ENCODE data around the gene SOX14. TPM values are rescaled to one million over a fixed set of nuclear protein-coding genes. Genes with fewer than 3 reads are reported as not detected.

SOX14 gene
- total and polyA plus RNA-seq, 2 experiments from 2014 or later = 0.39 TPM; not detected in 1

DNA sequence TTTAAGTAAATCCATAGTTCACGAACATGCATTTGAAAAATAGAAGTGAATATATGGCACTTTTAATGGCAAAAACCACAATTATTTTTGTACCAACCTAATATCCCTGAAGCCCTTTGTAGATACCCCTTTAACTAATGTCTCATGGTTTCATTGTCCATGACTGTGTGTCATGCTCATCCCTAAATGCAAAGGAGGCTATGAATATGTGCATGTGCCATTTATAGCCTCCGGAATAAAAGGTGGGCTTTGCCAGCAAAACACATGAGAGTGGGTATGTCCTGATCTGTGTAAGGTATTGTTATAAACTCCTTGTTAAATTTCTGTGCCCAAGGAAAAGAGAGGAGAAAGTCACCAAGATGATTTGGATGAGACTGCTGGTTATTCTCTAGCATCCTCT is 20.5 kb upstream of the SOX14 start:
- no peak overlapping the region for H3K27ac ChIP-seq (ENCODE audit: low read depth)
- H3K4me3 Mint-ChIP-seq = no peak overlapping the region
- H3K27me3 Mint-ChIP-seq (ENCODE audit: insufficient read depth, low read depth, poor library complexity) = peaks cover 2% of the 10 kb centered on the region

More for the DNA sequence above, 20.5 kb upstream of the SOX14 start:
- no peaks in the 10 kb centered on the region for H3K36me3 ChIP-seq (ENCODE audit: insufficient read depth)
- Mint-ChIP-seq H3K4me1 (peaks cover 11% of the 10 kb centered on the region), H3K9me3 (no peaks in the 10 kb centered on the region), H3K27ac (no peak overlapping the region), H3K36me3 (ENCODE audit: low read depth) (no peaks in the 10 kb centered on the region)
- no peaks in the 10 kb centered on the region for H3F3A ChIP-seq (replicated peaks; ENCODE audit: low read depth)
- no peaks in the 10 kb centered on the region for H3K79me2 ChIP-seq (replicated peaks; ENCODE audit: insufficient read depth)
- H3K27me3 ChIP-seq (ENCODE audit: insufficient read depth) = no peaks in the 10 kb centered on the region
- DNase-seq (ENCODE audit: low spot score) = no peak
- 0 out of 2 replicates have a peak, but pooled peaks cover 3% of the 10 kb centered on the region for H3K9me2 ChIP-seq (ENCODE audit: insufficient read depth)
- H4K20me1 ChIP-seq (replicated peaks; ENCODE audit: insufficient read depth) = no peaks in the 10 kb centered on the region
- peaks cover 11% of the 10 kb centered on the region; the same call in 1 of the 2 replicates for H3K4me1 ChIP-seq (ENCODE audit: insufficient read depth)
- H3K4me3 ChIP-seq = no peak overlapping the region
- ATAC-seq = no peak
- no peak overlapping the region for H3K4me2 ChIP-seq
- H2AFZ ChIP-seq = peak overlapping the region; percentile 87; the same call in 1 of the 2 replicates
- TF ChIP-seq, protein P1, sequence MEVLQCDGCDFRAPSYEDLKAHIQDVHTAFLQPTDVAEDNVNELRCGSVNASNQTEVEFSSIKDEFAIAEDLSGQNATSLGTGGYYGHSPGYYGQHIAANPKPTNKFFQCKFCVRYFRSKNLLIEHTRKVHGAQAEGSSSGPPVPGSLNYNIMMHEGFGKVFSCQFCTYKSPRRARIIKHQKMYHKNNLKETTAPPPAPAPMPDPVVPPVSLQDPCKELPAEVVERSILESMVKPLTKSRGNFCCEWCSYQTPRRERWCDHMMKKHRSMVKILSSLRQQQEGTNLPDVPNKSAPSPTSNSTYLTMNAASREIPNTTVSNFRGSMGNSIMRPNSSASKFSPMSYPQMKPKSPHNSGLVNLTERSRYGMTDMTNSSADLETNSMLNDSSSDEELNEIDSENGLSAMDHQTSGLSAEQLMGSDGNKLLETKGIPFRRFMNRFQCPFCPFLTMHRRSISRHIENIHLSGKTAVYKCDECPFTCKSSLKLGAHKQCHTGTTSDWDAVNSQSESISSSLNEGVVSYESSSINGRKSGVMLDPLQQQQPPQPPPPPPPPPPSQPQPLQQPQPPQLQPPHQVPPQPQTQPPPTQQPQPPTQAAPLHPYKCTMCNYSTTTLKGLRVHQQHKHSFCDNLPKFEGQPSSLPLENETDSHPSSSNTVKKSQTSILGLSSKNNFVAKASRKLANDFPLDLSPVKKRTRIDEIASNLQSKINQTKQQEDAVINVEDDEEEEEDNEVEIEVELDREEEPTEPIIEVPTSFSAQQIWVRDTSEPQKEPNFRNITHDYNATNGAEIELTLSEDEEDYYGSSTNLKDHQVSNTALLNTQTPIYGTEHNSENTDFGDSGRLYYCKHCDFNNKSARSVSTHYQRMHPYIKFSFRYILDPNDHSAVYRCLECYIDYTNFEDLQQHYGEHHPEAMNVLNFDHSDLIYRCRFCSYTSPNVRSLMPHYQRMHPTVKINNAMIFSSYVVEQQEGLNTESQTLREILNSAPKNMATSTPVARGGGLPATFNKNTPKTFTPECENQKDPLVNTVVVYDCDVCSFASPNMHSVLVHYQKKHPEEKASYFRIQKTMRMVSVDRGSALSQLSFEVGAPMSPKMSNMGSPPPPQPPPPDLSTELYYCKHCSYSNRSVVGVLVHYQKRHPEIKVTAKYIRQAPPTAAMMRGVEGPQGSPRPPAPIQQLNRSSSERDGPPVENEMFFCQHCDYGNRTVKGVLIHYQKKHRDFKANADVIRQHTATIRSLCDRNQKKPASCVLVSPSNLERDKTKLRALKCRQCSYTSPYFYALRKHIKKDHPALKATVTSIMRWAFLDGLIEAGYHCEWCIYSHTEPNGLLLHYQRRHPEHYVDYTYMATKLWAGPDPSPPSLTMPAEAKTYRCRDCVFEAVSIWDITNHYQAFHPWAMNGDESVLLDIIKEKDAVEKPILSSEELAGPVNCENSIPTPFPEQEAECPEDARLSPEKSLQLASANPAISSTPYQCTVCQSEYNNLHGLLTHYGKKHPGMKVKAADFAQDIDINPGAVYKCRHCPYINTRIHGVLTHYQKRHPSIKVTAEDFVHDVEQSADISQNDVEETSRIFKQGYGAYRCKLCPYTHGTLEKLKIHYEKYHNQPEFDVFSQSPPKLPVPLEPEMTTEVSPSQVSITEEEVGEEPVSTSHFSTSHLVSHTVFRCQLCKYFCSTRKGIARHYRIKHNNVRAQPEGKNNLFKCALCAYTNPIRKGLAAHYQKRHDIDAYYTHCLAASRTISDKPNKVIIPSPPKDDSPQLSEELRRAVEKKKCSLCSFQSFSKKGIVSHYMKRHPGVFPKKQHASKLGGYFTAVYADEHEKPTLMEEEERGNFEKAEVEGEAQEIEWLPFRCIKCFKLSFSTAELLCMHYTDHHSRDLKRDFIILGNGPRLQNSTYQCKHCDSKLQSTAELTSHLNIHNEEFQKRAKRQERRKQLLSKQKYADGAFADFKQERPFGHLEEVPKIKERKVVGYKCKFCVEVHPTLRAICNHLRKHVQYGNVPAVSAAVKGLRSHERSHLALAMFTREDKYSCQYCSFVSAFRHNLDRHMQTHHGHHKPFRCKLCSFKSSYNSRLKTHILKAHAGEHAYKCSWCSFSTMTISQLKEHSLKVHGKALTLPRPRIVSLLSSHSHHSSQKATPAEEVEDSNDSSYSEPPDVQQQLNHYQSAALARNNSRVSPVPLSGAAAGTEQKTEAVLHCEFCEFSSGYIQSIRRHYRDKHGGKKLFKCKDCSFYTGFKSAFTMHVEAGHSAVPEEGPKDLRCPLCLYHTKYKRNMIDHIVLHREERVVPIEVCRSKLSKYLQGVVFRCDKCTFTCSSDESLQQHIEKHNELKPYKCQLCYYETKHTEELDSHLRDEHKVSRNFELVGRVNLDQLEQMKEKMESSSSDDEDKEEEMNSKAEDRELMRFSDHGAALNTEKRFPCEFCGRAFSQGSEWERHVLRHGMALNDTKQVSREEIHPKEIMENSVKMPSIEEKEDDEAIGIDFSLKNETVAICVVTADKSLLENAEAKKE (CRISPR knock-in tag; IDR thresholded peaks at IDR 0.05) = no peak
- no peak for TF ChIP-seq ZNF331 (CRISPR knock-in tag; IDR thresholded peaks at IDR 0.05; ENCODE audit: low read depth)
- TF ChIP-seq CREB1 (CRISPR knock-in tag; IDR thresholded peaks at IDR 0.05; ENCODE audit: low read depth) = no peak
- TF ChIP-seq, protein P2, sequence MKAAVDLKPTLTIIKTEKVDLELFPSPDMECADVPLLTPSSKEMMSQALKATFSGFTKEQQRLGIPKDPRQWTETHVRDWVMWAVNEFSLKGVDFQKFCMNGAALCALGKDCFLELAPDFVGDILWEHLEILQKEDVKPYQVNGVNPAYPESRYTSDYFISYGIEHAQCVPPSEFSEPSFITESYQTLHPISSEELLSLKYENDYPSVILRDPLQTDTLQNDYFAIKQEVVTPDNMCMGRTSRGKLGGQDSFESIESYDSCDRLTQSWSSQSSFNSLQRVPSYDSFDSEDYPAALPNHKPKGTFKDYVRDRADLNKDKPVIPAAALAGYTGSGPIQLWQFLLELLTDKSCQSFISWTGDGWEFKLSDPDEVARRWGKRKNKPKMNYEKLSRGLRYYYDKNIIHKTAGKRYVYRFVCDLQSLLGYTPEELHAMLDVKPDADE (IDR thresholded peaks at IDR 0.05) = no peak
- TF ChIP-seq POLR2AphosphoS5 (IDR thresholded peaks at IDR 0.05; ENCODE audit: low read depth) = no peak
- no peak for TF ChIP-seq STAT1 (IDR thresholded peaks at IDR 0.05; ENCODE audit: unreplicated experiment)
- no peak for TF ChIP-seq EZH2phosphoT487 (IDR thresholded peaks at IDR 0.05; ENCODE audit: unreplicated experiment)

Data from GM23338 (cell line).